DMS114 treated with DMSO at 0.1 percent for 48 hours (cell line): Measurements from ENCODE around the gene TANGO6.

ENCODE experiments used
- DNase-seq: peaks from one replicate; lab custom pipeline; 2025; ENCODE audit not compliant: unreplicated experiment; lab: John Stamatoyannopoulos, UW

Gene TANGO6

GRCh38 chr16:68999114-68999513, 155.8 kb downstream of the TANGO6 start:
- no peak for DNase-seq

- DNase-seq, result no peak
These were observed 160.2 kb downstream of the TANGO6 start for GRCh38 chr16:69003500-69003899.

GRCh38 chr16:69005641-69006355, 162.5 kb downstream of the TANGO6 start:
- DNase-seq, result no peak

GRCh38 chr16:69012906-69013305, 169.6 kb downstream of the TANGO6 start:
- no peak for DNase-seq

GRCh38 chr16:69013991-69014390, 170.7 kb downstream of the TANGO6 start:
- no peak for DNase-seq

- no peak for DNase-seq
These were observed 171.5 kb downstream of the TANGO6 start for GRCh38 chr16:69014811-69015210.

GRCh38 chr16:69017036-69017783, 173.9 kb downstream of the TANGO6 start:
- no peak for DNase-seq

- no peak for DNase-seq
These were observed 176.5 kb downstream of the TANGO6 start for GRCh38 chr16:69019811-69020210.

GRCh38 chr16:69029121-69029520, 185.8 kb downstream of the TANGO6 start:
- DNase-seq, result no peak

GRCh38 chr16:69031877-69032301, 188.6 kb downstream of the TANGO6 start:
- DNase-seq, result no peak

- no peak for DNase-seq
These were observed 190.0 kb downstream of the TANGO6 start for GRCh38 chr16:69033151-69033949.

GRCh38 chr16:69035375-69035774, 192.0 kb downstream of the TANGO6 start:
- DNase-seq, result no peak

- no peak for DNase-seq
These were observed 193.2 kb downstream of the TANGO6 start for GRCh38 chr16:69036399-69037091.

- DNase-seq, result no peak
These were observed 194.2 kb downstream of the TANGO6 start for GRCh38 chr16:69037373-69038160.

GRCh38 chr16:69039333-69039941, 196.1 kb downstream of the TANGO6 start:
- no peak for DNase-seq

- no peak for DNase-seq
These were observed 197.0 kb downstream of the TANGO6 start for GRCh38 chr16:69040144-69040909.

- no peak for DNase-seq
These were observed 205.2 kb downstream of the TANGO6 start for GRCh38 chr16:69048328-69049120.

- no peak for DNase-seq
These were observed 205.8 kb downstream of the TANGO6 start for GRCh38 chr16:69049146-69049545.
